ENCODE measurements around the gene TACC2. TPM values are rescaled to one million over a fixed set of nuclear protein-coding genes. Genes with fewer than 3 reads are reported as not detected.

Gene TACC2
- total and polyA plus RNA-seq, 2 experiments from 2014 or later, result 30.8 to 35.9 TPM

DNA sequence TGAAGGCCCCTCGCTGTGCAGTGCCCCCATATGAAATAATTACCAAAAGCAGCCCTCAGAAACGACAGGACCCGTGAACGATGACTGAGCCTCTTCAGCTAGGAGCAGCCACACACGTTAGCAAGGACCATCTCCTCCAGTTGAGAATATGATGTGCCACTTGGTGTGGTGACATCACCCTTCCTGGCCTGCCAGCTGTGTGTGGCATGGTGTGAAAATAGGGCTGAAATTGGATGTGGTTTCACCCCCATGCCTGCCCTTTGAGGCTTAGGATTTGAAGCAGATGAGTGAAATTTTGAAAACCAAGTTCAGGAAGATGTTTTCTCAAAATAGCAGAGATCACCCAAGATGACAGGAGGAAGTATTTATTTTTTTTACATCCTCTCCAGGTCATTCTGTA is 233.0 kb downstream of the TACC2 start:
- Mint-ChIP-seq H3K27ac (no peak overlapping the region), H3K9me3 (no peaks in the 10 kb centered on the region), H3K4me1 (no peaks in the 10 kb centered on the region)

More for the DNA sequence above, 233.0 kb downstream of the TACC2 start:
- ATAC-seq (no peak), DNase-seq (ENCODE audit: low spot score) (no peak)
- Histone ChIP-seq H3K36me3 (ENCODE audit: insufficient read depth) (peaks cover 43% of the 10 kb centered on the region), H2AFZ (no peak overlapping the region), H3K27me3 (ENCODE audit: insufficient read depth) (no peaks in the 10 kb centered on the region), H3K79me2 (replicated peaks; ENCODE audit: insufficient read depth) (no peaks in the 10 kb centered on the region), H3K4me2 (no peak overlapping the region), H3K27ac (ENCODE audit: low read depth) (no peak overlapping the region), H4K20me1 (replicated peaks; ENCODE audit: insufficient read depth) (0 out of 2 replicates have a peak, but pooled peaks cover 5% of the 10 kb centered on the region), H3K4me3 (no peak overlapping the region), H3K4me1 (ENCODE audit: insufficient read depth) (no peaks in the 10 kb centered on the region), H3K9me2 (ENCODE audit: insufficient read depth) (no peaks in the 10 kb centered on the region), H3F3A (replicated peaks; ENCODE audit: low read depth) (no peaks in the 10 kb centered on the region)
- H3K27me3 Mint-ChIP-seq (ENCODE audit: insufficient read depth, low read depth, poor library complexity), result no peaks in the 10 kb centered on the region
- H3K4me3 Mint-ChIP-seq, result no peak overlapping the region
- peaks cover 51% of the 10 kb centered on the region for H3K36me3 Mint-ChIP-seq (ENCODE audit: low read depth)
- TF ChIP-seq, protein P1, sequence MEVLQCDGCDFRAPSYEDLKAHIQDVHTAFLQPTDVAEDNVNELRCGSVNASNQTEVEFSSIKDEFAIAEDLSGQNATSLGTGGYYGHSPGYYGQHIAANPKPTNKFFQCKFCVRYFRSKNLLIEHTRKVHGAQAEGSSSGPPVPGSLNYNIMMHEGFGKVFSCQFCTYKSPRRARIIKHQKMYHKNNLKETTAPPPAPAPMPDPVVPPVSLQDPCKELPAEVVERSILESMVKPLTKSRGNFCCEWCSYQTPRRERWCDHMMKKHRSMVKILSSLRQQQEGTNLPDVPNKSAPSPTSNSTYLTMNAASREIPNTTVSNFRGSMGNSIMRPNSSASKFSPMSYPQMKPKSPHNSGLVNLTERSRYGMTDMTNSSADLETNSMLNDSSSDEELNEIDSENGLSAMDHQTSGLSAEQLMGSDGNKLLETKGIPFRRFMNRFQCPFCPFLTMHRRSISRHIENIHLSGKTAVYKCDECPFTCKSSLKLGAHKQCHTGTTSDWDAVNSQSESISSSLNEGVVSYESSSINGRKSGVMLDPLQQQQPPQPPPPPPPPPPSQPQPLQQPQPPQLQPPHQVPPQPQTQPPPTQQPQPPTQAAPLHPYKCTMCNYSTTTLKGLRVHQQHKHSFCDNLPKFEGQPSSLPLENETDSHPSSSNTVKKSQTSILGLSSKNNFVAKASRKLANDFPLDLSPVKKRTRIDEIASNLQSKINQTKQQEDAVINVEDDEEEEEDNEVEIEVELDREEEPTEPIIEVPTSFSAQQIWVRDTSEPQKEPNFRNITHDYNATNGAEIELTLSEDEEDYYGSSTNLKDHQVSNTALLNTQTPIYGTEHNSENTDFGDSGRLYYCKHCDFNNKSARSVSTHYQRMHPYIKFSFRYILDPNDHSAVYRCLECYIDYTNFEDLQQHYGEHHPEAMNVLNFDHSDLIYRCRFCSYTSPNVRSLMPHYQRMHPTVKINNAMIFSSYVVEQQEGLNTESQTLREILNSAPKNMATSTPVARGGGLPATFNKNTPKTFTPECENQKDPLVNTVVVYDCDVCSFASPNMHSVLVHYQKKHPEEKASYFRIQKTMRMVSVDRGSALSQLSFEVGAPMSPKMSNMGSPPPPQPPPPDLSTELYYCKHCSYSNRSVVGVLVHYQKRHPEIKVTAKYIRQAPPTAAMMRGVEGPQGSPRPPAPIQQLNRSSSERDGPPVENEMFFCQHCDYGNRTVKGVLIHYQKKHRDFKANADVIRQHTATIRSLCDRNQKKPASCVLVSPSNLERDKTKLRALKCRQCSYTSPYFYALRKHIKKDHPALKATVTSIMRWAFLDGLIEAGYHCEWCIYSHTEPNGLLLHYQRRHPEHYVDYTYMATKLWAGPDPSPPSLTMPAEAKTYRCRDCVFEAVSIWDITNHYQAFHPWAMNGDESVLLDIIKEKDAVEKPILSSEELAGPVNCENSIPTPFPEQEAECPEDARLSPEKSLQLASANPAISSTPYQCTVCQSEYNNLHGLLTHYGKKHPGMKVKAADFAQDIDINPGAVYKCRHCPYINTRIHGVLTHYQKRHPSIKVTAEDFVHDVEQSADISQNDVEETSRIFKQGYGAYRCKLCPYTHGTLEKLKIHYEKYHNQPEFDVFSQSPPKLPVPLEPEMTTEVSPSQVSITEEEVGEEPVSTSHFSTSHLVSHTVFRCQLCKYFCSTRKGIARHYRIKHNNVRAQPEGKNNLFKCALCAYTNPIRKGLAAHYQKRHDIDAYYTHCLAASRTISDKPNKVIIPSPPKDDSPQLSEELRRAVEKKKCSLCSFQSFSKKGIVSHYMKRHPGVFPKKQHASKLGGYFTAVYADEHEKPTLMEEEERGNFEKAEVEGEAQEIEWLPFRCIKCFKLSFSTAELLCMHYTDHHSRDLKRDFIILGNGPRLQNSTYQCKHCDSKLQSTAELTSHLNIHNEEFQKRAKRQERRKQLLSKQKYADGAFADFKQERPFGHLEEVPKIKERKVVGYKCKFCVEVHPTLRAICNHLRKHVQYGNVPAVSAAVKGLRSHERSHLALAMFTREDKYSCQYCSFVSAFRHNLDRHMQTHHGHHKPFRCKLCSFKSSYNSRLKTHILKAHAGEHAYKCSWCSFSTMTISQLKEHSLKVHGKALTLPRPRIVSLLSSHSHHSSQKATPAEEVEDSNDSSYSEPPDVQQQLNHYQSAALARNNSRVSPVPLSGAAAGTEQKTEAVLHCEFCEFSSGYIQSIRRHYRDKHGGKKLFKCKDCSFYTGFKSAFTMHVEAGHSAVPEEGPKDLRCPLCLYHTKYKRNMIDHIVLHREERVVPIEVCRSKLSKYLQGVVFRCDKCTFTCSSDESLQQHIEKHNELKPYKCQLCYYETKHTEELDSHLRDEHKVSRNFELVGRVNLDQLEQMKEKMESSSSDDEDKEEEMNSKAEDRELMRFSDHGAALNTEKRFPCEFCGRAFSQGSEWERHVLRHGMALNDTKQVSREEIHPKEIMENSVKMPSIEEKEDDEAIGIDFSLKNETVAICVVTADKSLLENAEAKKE (CRISPR knock-in tag; IDR thresholded peaks at IDR 0.05), result no peak
- TF ChIP-seq ZNF114 (CRISPR knock-in tag; IDR thresholded peaks at IDR 0.05) (no peak), ZNF331 (CRISPR knock-in tag; IDR thresholded peaks at IDR 0.05; ENCODE audit: low read depth) (no peak), EZH2phosphoT487 (IDR thresholded peaks at IDR 0.05; ENCODE audit: unreplicated experiment) (no peak), CREB1 (CRISPR knock-in tag; IDR thresholded peaks at IDR 0.05; ENCODE audit: low read depth) (no peak), JUNB (IDR thresholded peaks at IDR 0.05; ENCODE audit: unreplicated experiment) (no peak), EZH2 (IDR thresholded peaks at IDR 0.05; ENCODE audit: low read depth, unreplicated experiment) (no peak)
- TF ChIP-seq, protein P2, sequence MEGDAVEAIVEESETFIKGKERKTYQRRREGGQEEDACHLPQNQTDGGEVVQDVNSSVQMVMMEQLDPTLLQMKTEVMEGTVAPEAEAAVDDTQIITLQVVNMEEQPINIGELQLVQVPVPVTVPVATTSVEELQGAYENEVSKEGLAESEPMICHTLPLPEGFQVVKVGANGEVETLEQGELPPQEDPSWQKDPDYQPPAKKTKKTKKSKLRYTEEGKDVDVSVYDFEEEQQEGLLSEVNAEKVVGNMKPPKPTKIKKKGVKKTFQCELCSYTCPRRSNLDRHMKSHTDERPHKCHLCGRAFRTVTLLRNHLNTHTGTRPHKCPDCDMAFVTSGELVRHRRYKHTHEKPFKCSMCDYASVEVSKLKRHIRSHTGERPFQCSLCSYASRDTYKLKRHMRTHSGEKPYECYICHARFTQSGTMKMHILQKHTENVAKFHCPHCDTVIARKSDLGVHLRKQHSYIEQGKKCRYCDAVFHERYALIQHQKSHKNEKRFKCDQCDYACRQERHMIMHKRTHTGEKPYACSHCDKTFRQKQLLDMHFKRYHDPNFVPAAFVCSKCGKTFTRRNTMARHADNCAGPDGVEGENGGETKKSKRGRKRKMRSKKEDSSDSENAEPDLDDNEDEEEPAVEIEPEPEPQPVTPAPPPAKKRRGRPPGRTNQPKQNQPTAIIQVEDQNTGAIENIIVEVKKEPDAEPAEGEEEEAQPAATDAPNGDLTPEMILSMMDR (conservative IDR thresholded peaks at IDR 0.05; ENCODE audit: low read depth in 2 of 2), result no peak
- TF ChIP-seq, protein P3, sequence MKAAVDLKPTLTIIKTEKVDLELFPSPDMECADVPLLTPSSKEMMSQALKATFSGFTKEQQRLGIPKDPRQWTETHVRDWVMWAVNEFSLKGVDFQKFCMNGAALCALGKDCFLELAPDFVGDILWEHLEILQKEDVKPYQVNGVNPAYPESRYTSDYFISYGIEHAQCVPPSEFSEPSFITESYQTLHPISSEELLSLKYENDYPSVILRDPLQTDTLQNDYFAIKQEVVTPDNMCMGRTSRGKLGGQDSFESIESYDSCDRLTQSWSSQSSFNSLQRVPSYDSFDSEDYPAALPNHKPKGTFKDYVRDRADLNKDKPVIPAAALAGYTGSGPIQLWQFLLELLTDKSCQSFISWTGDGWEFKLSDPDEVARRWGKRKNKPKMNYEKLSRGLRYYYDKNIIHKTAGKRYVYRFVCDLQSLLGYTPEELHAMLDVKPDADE (IDR thresholded peaks at IDR 0.05), result no peak
